Stimulated activated CD4-positive, alpha-beta T cell treated with anti-CD3 and anti-CD28 coated beads, Interleukin-12 subunit alpha, Interleukin-12 subunit beta, amount 100 ng/mL, for 24 hours (primary cell): ENCODE data around the gene RAMP1.
A peak's percentile ranks its signal among the peaks of the same experiment; 100 is the strongest.
"Not testable (repeated sequence)": the region's sequence is repeated elsewhere in the genome, so short reads cannot be mapped to it uniquely, and the experiment has no call there.

ENCODE experiments used
- DNase-seq, 2 experiments: peaks; one replicate each; pipeline ENCODE4 v3.0.0-alpha.2; 2020; ENCODE audit warnings: low read depth in 2 of 2

The RAMP1 gene

DNA sequence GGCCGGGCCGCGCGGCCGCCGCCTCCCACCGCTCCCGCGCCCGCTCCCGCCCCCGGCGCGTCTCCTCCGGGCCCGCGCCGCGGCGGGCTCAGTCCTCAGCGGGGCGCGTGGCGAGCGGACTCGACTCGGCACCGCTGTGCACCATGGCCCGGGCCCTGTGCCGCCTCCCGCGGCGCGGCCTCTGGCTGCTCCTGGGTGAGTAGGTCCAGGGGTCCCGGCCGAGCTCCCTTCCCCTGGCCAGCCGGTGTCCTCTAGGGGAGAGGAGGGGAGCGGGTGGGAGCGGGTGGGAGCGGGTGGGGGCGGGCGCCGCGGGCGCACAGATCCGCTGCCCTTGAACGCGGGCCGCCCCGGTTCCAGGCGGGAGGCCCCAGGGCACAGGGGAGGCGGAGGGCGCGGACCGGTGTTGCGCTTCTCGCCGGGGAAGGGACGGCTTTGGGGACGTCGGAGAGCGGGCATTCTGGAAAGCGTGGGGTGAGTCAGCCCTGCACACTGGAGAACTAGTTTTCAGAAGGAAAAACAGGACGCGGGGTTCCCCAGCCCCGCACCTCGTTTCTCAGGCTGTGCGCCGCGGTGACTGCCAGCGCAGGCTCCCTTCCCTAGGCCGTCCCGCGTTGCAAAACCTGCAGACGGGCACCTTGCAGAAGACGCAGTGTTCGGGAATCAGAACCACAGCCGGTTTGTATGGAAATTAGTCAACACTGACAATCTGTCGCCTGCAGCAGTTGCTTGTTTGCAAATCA, at the start of gene RAMP1:
Gene RAMP1 (plus strand): TSS at position 91 of the 740 bp plus-strand sequence. CDS start 53 bp downstream, at position 144.
- DNase-seq = no peak

GRCh38 chr2:237815637-237816036, 43.8 kb upstream of the RAMP1 start:
- no peak for DNase-seq

- no peak for DNase-seq
Measured at GRCh38 chr2:237816531-237816930, 42.9 kb upstream of the RAMP1 start.

DNA sequence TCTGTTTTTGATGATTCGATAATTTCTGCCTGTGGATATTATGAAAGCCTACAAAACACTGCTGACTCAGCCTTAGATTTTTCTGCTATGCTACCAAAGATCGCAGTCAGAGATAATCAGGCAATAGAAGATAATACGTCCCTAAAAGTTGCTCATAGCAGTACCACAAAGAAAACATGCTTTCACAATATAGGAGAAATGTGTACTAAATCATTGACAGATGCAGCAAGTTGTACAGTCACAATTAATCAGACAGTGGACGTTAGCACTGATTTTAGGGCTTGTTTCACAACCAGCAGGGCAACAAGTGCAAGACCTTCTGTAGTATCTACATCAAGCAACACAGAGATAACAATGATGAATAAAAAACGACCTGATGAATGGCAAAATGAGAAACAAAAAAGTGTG, 41.4 kb upstream of the RAMP1 start:
- no peak for DNase-seq

DNA sequence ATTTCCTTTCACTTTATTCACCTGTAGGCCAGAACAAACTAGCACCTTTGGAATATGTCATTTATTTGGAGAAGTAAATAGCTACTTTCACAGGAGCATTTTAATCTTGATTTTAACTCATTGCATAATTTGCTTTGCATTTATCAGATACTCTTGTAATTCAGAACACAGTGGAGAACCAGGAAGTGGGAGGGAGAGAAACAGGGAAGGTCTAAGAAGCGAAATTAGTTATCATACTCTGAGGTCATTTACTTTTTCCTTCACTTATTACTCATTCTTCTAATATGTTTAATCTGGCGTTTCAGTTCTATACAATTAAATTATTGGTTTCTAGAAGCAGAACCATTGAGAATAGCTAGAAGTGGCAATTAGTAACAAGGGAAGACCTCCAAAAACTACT, 40.2 kb upstream of the RAMP1 start:
- DNase-seq = no peak

GRCh38 chr2:237820421-237820820, 39.0 kb upstream of the RAMP1 start:
- DNase-seq = no peak

DNA sequence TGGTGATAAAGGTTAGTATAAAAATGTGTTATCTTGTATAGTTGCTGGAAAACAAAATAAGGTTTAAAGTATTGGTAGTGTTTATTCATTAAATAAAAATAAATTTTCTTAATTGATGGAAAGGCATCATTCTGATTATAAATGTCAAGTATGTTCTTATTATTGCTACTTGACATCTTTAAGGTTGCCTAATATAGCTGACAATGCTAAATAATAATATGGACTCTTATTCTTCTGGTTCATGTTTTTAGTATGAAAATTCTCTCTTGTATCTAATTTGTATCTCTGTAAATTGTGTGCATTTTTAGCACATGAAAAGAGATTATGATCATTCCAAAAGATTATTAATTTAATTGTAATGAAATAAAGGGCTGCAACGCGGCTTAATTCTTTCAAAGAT, 35.9 kb upstream of the RAMP1 start:
- DNase-seq = no peak

- no peak for DNase-seq
Measured at GRCh38 chr2:237824085-237824484, 35.3 kb upstream of the RAMP1 start.

- no peak for DNase-seq
Measured at GRCh38 chr2:237827421-237827987, 31.9 kb upstream of the RAMP1 start.

GRCh38 chr2:237830522-237830921, 28.9 kb upstream of the RAMP1 start:
- no peak for DNase-seq

DNA sequence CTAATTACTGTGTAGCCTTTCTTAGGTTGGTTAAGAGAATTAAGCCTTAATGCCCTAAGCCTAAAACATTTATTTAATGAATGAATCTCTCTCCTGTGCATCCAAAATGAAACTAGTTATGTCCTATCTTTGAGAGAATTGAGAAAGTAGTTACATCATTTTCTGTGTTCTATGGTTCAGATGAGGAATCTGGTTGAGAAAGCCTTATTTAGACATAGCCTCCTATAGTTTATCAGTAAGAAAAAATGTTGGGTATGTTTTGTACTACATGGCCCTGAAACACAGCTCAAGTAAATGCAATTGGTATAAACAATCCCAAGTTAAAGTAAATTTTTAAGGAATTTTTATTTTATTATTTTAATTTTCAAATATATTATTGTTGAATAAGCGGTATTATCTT, 25.9 kb upstream of the RAMP1 start:
- no peak for DNase-seq

- no peak for DNase-seq
Measured at GRCh38 chr2:237835372-237835771, 24.1 kb upstream of the RAMP1 start.

GRCh38 chr2:237841051-237841450, 18.4 kb upstream of the RAMP1 start:
- DNase-seq = no peak

- not testable (repeated sequence) for DNase-seq
Measured at GRCh38 chr2:237848940-237849339, 10.5 kb upstream of the RAMP1 start.

- no peak for DNase-seq
Measured at GRCh38 chr2:237854295-237854694, 5.1 kb upstream of the RAMP1 start.

DNA sequence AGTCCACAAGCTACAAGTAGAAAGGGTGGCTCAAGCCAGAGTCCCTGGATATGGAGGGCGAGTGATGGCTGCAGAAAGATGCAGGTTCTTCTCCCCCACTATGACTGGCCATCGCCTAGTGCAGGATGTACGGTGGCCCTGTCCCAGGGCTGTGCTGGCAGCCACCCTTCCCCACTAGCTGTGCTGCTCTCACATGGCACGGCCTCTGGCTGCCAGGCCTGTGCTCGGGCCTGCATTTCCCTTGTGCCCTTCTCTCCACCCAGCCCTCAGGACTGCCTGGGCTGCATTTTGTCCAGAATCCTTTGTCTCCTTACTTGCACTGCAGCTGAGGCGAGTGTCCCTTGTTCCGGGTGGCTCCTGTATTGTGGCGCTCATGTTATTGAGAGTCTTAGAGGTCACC, 1.6 kb upstream of the RAMP1 start:
- no peak for DNase-seq

GRCh38 chr2:237858294-237859081, 935 bp upstream of the RAMP1 start:
- DNase-seq = peak; percentile 17 to 23

DNA sequence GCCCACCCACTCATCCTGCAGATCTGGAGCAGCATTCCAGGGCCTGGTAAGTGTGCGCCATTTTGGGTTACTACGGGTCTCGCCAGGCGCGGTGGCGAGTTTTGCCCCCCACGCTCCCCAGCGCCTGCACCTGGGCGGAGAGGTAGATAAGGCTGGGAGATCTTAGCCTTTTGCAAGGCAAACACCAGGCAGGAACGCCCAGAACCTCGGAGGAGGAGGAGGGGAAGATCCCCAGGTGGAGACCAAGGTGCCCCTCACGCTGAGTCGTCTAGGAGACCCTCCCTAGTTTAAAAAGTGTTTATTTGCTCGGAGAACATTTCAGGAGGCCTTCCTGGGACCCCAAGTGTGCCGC, 365 bp upstream of the RAMP1 start:
- no peak for DNase-seq

- no peak for DNase-seq
Measured at GRCh38 chr2:237860273-237860935, 981 bp downstream of the RAMP1 start.

DNA sequence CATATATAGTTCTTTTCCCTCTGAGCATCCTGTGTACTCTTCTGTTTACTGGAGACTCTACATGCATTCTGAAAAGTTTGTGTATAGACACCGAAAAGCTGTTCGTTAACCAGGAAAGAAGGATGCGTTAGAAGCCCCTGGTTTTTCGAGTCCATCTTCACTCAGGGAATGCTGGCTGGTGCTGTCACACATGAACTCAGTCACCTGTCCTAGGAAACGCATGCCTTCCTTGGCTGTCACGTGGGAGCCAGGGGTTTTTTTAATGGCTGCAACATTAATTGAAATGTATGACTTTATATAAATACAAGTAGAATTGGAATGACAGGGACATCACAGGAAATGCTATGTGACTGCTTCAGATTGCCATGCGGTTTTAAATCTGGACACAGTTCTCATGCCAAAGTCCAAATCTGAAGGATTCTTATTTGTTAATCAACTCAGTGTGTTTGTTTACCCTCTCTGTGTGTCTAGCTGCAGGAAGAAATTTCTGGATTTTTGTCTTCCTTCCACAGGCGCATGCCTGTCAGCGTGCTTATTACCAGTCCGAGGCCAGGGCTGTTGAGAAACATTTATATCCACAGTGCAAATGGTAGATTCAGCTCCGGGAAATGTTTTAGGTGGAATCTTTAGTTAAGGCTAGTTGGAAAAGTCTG, 2.6 kb downstream of the RAMP1 start:
- DNase-seq = no peak

DNA sequence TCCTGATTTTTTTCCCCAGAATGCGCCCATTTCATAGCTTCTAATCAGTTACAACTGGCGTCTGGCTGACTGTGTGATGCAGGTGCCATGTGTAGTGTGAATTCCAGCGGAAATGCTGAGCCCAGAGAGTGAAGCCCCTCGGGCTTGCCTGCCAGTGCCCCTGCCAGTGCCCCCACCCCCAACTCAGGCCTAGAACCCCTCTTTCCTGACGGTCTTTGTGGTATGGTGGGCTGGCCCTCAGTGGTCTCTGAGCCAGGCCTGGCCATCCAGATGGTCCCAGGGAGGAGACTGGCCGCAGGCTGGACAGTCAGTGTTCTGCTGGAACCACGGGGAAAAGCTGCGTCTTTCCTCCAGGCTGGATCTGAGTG, 3.1 kb downstream of the RAMP1 start:
- no peak for DNase-seq

- no peak for DNase-seq
Measured at GRCh38 chr2:237863102-237863511, 3.7 kb downstream of the RAMP1 start.
